IPS DF 6.9 (cell line): Measurements from ENCODE around the gene NEBL.

ENCODE experiments used
- DNase-seq: peaks from one replicate; pipeline ENCODE4 v3.0.0-alpha.2; 2013; ENCODE audit warnings: low read depth, low spot score
- H3K27ac ChIP-seq: one replicate; pipeline ENCODE4 v1.5.1; 2013; ENCODE audit warnings: low read length, control low read depth
- H3K27me3 ChIP-seq: 2 replicates; pipeline ENCODE4 v1.6.1; 2013; ENCODE audit warnings: mild to moderate bottlenecking, low read length; ENCODE audit not compliant: control insufficient read depth, insufficient read depth
- H3K36me3 ChIP-seq: 2 replicates; pipeline ENCODE4 v1.6.1; 2013; ENCODE audit warnings: low read length; ENCODE audit not compliant: control insufficient read depth, insufficient read depth
- H3K4me1 ChIP-seq: 2 replicates; pipeline ENCODE4 v1.6.1; 2013; ENCODE audit warnings: low read length; ENCODE audit not compliant: control insufficient read depth, insufficient read depth
- H3K4me3 ChIP-seq: 2 replicates; pipeline ENCODE4 v1.5.1; 2013; ENCODE audit warnings: mild to moderate bottlenecking, low read length
- H3K9me3 ChIP-seq: 2 replicates; pipeline ENCODE4 v1.6.1; 2013; ENCODE audit warnings: low read length, inconsistent platforms; ENCODE audit not compliant: control insufficient read depth, insufficient read depth
- WGBS: extraction: QIAGEN DNeasy Blood & Tissue Kit; methylation state at CpG from one replicate; pipeline ENCODE4 v1.1.7; 2013; ENCODE audit warnings: mixed read lengths, missing lambda C conversion rate; ENCODE audit not compliant: insufficient read length, insufficient coverage; 5-methylcytosine and 5-hydroxymethylcytosine counted together

NEBL gene

DNA sequence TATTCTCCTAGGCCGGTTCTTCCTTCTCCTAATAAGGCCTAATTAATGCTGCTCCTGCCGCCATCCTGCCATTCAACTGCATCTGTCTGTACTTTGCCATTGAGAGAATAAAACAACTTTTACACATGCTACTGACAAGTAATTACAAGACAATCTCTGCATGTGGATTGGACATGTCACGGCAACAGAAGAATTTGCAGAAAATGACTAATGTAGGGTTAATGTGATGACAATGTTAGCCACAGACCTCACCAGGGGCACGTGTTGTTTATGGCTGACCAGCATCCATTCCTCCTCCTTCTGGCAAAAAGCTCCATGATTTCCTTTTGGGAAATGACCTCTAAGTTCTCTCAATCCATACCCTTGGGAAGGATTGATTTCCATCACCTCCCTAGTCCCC is 58.0 kb downstream of the NEBL start:
- H3K27me3 ChIP-seq: no peaks in the 10 kb centered on the region
- WGBS: no CpG with 5 or more reads among the region's 4 CpGs
- H3K27ac ChIP-seq: no peak overlapping the region
- H3K36me3 ChIP-seq: no peaks in the 10 kb centered on the region
- H3K4me1 ChIP-seq: no peaks in the 10 kb centered on the region
- no peak for DNase-seq
- H3K9me3 ChIP-seq: no peaks in the 10 kb centered on the region
- no peak overlapping the region for H3K4me3 ChIP-seq

DNA sequence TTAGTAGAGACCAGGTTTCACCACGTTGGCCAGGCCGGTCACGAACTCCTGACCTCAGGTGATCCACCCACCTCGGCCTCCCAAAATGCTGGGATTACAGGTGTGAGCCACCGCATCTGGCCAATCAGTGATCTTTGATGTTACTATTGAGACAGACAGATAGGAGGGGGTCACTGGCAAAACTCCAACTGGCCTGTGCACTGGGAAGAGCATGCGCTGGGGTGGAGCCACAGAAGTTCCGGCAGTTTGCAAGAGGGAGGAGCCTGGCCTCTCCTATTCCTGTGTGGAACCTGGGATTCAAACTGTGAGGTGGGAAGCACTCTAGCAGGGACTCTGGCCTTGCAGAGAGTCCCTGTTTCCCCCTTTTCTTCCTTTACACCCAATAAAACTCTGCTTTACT is 60.7 kb downstream of the NEBL start:
- H3K27ac ChIP-seq: no peak overlapping the region
- H3K27me3 ChIP-seq: no peaks in the 10 kb centered on the region
- H3K4me3 ChIP-seq: no peak overlapping the region
- no peaks in the 10 kb centered on the region for H3K4me1 ChIP-seq
- no peak for DNase-seq
- no CpG with 5 or more reads among the region's 7 CpGs for WGBS
- H3K9me3 ChIP-seq: no peaks in the 10 kb centered on the region
- H3K36me3 ChIP-seq: no peaks in the 10 kb centered on the region

DNA sequence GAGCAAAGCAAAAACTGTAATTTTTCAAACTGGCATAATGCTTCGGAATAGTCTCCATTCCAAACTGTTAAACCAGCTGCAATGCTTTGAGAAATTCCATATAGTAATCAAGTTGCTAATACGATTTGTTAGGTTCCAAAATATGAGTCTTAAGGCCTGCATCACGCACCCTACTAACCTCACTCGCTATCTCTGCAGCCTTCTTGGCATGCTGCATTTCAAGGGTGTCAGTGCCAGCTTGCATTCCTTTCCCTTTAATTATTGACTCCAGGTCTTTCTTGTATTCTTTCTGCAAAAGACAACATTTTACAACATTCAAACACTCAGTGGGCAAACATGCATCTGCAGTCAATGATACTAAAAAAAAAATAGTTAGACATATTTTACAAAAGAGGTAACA is 61.8 kb downstream of the NEBL start:
- H3K4me3 ChIP-seq: no peak overlapping the region
- H3K4me1 ChIP-seq: no peaks in the 10 kb centered on the region
- WGBS: no CpG with 5 or more reads among the region's 4 CpGs
- no peaks in the 10 kb centered on the region for H3K27me3 ChIP-seq
- no peaks in the 10 kb centered on the region for H3K9me3 ChIP-seq
- no peak for DNase-seq
- H3K36me3 ChIP-seq: no peaks in the 10 kb centered on the region
- no peak overlapping the region for H3K27ac ChIP-seq

DNA sequence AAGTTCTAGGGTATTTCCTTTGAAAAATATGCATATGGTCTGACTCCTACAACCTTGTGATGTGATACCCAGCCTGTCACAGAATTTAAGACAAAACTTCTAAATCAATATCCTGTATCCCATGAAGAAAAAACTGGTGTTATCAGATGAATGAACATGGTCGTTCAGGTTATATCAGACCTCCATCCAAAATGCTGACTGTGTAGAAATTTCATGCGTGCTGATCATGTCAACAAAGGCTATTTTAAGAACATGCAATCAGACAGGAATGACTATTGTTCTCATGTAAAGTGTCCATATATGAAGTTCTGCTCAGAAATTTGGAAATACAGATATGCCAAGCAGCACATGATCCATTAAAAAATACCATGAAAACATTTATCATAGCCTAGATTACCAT is 62.3 kb downstream of the NEBL start:
- no CpG with 5 or more reads among the region's 2 CpGs for WGBS
- Histone ChIP-seq H3K36me3 (no peaks in the 10 kb centered on the region), H3K4me3 (no peak overlapping the region), H3K27me3 (no peaks in the 10 kb centered on the region), H3K27ac (no peak overlapping the region), H3K4me1 (no peaks in the 10 kb centered on the region), H3K9me3 (no peaks in the 10 kb centered on the region)
- DNase-seq: no peak

DNA sequence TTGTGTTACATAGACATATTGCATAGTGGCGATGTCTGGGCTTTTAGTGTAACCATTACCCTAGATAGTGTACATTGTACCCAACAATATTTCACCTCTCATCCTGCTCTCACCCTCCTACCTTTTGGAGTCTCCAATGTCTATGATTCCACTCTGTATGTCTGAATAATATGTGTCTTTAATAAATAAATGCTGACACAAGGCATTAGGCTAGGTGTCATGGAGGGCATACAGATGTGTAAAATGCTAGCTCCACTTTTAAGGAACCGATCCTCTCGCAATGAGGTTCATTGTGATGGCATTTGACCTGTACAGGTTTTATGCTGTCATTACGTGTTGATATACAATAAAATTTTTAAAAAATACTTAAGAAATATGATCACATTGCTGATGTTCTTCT is 74.3 kb downstream of the NEBL start:
- no CpG with 5 or more reads among the region's 4 CpGs for WGBS
- DNase-seq: no peak

DNA sequence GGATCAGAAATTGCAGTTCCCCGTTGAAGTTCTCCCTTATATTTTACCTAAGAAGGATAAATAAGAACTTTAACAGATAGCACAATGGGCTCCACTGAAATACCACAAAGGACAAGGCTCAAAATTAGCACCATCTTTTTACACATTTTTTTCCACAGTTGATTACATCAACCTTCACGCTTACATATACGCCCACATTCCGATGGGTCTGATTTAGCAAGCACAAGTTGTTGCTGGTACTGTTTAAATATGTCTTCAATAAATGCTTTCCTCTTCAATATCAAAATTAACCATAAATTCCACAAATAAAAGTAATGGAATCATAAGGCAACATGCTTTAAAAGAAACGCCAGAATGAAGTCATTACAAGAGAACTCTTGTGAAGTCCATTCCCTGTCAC is 79.5 kb downstream of the NEBL start:
- Histone ChIP-seq H3K27ac (no peak overlapping the region), H3K27me3 (no peaks in the 10 kb centered on the region), H3K36me3 (no peaks in the 10 kb centered on the region), H3K4me1 (no peaks in the 10 kb centered on the region), H3K9me3 (no peaks in the 10 kb centered on the region), H3K4me3 (no peak overlapping the region)
- no peak for DNase-seq
- WGBS: 100% methylated on average over 3 of the region's 5 CpGs

More for the DNA sequence above, 74.3 kb downstream of the NEBL start:
- no peaks in the 10 kb centered on the region for H3K36me3 ChIP-seq
- H3K27ac ChIP-seq: no peak overlapping the region
- no peaks in the 10 kb centered on the region for H3K27me3 ChIP-seq
- H3K4me3 ChIP-seq: no peak overlapping the region
- H3K4me1 ChIP-seq: no peaks in the 10 kb centered on the region
- no peaks in the 10 kb centered on the region for H3K9me3 ChIP-seq

DNA sequence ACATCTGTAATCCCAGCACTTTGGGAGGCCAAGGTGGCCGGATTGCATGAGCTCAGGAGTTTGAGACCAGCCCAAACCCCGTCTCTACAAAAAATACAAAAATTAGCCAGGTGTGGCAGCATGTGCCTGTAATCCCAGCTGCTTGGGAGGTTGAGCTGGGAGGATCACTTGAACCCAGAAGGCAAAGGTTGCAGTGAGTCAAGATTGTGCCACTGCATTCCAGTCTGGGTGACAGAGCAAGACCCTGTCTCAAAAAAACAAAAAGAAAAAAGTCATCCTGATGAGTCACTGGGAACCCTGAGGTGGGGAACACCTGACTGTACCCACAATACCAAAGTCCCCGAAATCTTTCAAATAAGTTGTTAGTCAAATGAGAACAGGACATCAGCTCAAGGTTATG is 80.0 kb downstream of the NEBL start:
- Histone ChIP-seq H3K4me3 (no peak overlapping the region), H3K36me3 (no peaks in the 10 kb centered on the region), H3K27ac (no peak overlapping the region), H3K4me1 (no peaks in the 10 kb centered on the region), H3K27me3 (no peaks in the 10 kb centered on the region), H3K9me3 (no peaks in the 10 kb centered on the region)
- no CpG with 5 or more reads among the region's 3 CpGs for WGBS
- DNase-seq: no peak

DNA sequence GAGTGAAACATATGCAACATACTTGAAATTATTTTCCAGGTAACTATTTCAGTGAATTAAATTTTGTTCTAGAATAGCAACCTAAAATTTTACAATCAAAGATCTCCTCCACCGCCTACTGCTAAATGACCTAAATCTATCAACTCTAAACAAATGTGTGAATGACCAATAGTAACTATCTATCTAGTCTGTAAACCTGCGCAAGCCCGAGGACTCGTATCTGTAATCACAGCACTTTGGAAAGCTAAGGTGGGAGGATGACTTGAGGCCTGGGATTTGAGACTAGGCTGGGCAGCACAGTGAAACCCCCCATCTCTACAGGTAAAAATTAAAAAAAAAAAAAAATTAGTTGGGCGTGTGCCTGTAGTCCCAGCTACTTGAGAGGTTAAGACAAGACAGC is 83.0 kb downstream of the NEBL start:
- Histone ChIP-seq H3K4me3 (no peak overlapping the region), H3K27me3 (no peaks in the 10 kb centered on the region), H3K36me3 (no peaks in the 10 kb centered on the region), H3K9me3 (no peaks in the 10 kb centered on the region), H3K27ac (no peak overlapping the region), H3K4me1 (no peaks in the 10 kb centered on the region)
- WGBS: no CpG with 5 or more reads among the region's 5 CpGs
- no peak for DNase-seq

DNA sequence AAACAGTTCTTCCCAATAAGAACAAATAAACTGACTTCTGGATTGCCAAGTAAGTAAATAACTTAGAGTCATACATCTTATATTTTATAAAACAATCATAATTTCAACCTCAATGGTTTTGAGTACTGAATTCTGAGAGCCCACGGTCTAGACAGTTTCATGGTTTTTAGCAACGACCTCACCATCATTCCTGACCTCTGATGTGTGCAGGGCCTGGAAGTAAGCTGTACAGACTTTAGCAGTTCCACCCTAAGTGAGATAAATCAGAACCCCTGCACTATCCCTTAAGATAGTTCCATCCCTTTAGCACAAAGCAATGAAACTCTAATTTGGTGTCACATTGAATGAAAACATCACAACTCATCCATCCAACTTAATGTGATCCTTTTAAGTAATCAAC is 86.0 kb downstream of the NEBL start:
- Histone ChIP-seq H3K9me3 (no peaks in the 10 kb centered on the region), H3K27ac (no peak overlapping the region), H3K4me3 (no peak overlapping the region), H3K27me3 (no peaks in the 10 kb centered on the region), H3K4me1 (no peaks in the 10 kb centered on the region), H3K36me3 (no peaks in the 10 kb centered on the region)
- no CpG with 5 or more reads among the region's 2 CpGs for WGBS
- no peak for DNase-seq

DNA sequence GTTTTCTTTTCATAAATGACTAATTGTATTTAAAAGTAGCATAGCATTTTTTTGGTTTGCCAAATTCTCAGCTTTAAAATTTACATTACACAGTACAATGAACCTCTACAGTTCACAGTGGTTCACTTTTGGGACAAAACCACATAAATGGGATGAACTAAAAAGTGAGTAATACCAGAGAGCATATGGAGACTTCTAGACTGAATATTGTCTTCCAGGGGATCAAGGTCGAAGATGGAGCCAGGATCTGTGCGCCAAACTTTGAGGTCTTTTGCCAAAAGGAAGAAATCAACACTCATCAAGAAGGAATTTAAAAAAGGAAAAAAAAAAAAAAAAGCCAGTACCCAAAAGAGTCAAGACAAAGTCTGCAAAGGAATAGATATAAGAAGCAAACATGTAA is 87.5 kb downstream of the NEBL start:
- H3K36me3 ChIP-seq: no peaks in the 10 kb centered on the region
- no peaks in the 10 kb centered on the region for H3K4me1 ChIP-seq
- no peak overlapping the region for H3K4me3 ChIP-seq
- WGBS: no CpG with 5 or more reads among the region's 2 CpGs
- no peaks in the 10 kb centered on the region for H3K9me3 ChIP-seq
- no peak overlapping the region for H3K27ac ChIP-seq
- H3K27me3 ChIP-seq: no peaks in the 10 kb centered on the region
- DNase-seq: no peak

DNA sequence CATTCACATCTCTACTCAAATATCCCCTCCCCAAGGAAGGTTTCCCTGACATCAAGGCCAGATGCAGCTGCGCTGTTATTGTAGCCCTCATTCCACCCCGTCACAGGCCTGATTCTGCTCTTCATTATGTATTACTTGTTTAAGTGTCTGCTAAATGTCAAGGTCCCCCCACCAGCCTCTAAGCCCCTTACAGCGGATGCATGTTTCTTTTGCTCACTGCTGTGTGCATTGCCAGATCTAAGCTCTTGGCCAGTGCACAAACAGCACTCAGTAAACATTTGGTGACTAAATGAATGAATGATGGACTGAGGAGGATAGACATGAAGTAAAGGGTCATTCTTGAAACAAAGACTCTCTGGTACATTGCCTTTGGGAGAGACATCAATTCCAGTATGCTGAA is 90.6 kb downstream of the NEBL start:
- H3K27ac ChIP-seq: no peak overlapping the region
- no peaks in the 10 kb centered on the region for H3K9me3 ChIP-seq
- no CpG with 5 or more reads among the region's 3 CpGs for WGBS
- H3K4me3 ChIP-seq: no peak overlapping the region
- H3K36me3 ChIP-seq: no peaks in the 10 kb centered on the region
- no peak for DNase-seq
- no peaks in the 10 kb centered on the region for H3K27me3 ChIP-seq
- no peaks in the 10 kb centered on the region for H3K4me1 ChIP-seq
